ENCODE measurements around the gene TARM1.

DNA sequence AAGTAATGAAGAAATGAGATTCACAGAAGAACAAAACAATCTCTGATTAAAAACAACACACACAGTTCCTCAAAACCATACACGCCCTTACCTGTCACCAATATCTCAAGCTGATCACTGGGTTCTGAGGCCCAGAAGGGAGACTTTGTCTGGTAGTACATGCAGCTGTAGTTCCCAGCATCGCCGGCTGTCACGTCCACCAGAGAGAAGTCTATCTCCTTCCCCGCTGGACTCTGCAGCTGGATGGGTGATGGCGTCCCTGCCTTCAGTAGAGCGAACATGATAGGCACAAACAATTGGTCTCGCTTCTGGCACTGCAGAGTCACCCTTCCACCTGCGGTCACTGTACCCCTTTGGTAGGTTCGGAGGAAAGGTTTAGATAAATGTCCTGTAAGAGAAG lies 7.3 kb downstream of the TARM1 start:
- TF ChIP-seq GATA2 (IDR thresholded peaks at IDR 0.05; ENCODE audit: low read depth, low read length) (no peak), GATA3 (IDR thresholded peaks at IDR 0.05; ENCODE audit: low read depth, low read length) (no peak)

Data from SH-SY5Y (cell line).